Mammary epithelial cell (primary cell): Measurements from ENCODE around the gene EEF2K.

Experiments used
- CTCF ChIP-seq, 2 donors: IDR thresholded peaks in 1 of 2; conservative IDR thresholded peaks in 1 of 2; 2 replicates each; pipeline ENCODE4 v1.5.1; 2011 to 2012; ENCODE audit warnings: inconsistent platforms in 2 of 2, low read length in 2 of 2, mild to moderate bottlenecking in 2 of 2, control low read depth in 1 of 2, low read depth in 1 of 2; ENCODE audit not compliant: insufficient read depth in 1 of 2; ENCODE audit errors: extremely low read depth in 1 of 2
- EZH2 ChIP-seq: IDR thresholded peaks from 2 replicates; pipeline ENCODE4 v1.6.1; 2012; ENCODE audit warnings: low read length, inconsistent platforms, borderline replicate concordance

- TF ChIP-seq CTCF (conservative IDR thresholded peaks at IDR 0.05 in 1 of 2, IDR thresholded peaks at IDR 0.05 in 1 of 2; ENCODE audit: extremely low read depth in 1 of 2, insufficient read depth in 1 of 2, low read depth in 1 of 2, low read length in 2 of 2) (no peak), EZH2 (no peak)
Observed at GRCh38 chr16:22206842-22207714, 1.0 kb downstream of the EEF2K start.
